HepG2 (cell line): ENCODE results near the gene COG1. TPM values are rescaled to one million over a fixed set of nuclear protein-coding genes. Genes with fewer than 3 reads are reported as not detected.

Experiments
- AGO2 ChIP-seq: fragments of 200-400 bp; formaldehyde crosslinking; optimal IDR thresholded peaks from 2 replicates; pipeline ENCODE3; 2017; ENCODE audit warnings: mild to moderate bottlenecking, low read depth, low read length, moderate library complexity
- ATF7-NPFF ChIP-seq: sonication (generic); formaldehyde crosslinking; IDR thresholded peaks from 2 replicates; pipeline ENCODE4 v1.8.1; 2023; ENCODE audit warnings: mild to moderate bottlenecking, low read depth, missing genetic modification reagents, moderate library complexity
- E2F2 ChIP-seq: sonication (generic); formaldehyde crosslinking; IDR thresholded peaks from 2 replicates; pipeline ENCODE4 v1.4.0; 2020; ENCODE audit warnings: missing genetic modification reagents, borderline replicate concordance
- GFI1 ChIP-seq: sonication (generic); formaldehyde crosslinking; IDR thresholded peaks from 2 replicates; pipeline ENCODE4 v1.5.0; 2020; ENCODE audit warnings: missing genetic modification reagents, mild to moderate bottlenecking, borderline replicate concordance
- GPN1 ChIP-seq: sonication (generic); formaldehyde crosslinking; IDR thresholded peaks from 2 replicates; pipeline ENCODE4 v1.5.1; 2020; ENCODE audit warnings: missing genetic modification reagents, borderline replicate concordance
- HDAC1 ChIP-seq: sonication (generic); formaldehyde crosslinking; IDR thresholded peaks from 2 replicates; pipeline ENCODE4 v1.5.1; 2020; ENCODE audit warnings: mild to moderate bottlenecking, missing genetic modification reagents
- HOXA7 ChIP-seq: sonication (generic); formaldehyde crosslinking; IDR thresholded peaks from 2 replicates; pipeline ENCODE4 v1.8.1; 2022; ENCODE audit warnings: mild to moderate bottlenecking, missing genetic modification reagents, moderate library complexity
- MAZ ChIP-seq, 2 experiments: sonication (generic) in 1 of 2; formaldehyde crosslinking in 1 of 2; IDR thresholded peaks; 2 replicates each; pipeline versions ENCODE4 v1.5.0 to v1.6.1; 2012 to 2020; ENCODE audit warnings: low read depth in 2 of 2, mild to moderate bottlenecking in 2 of 2, borderline replicate concordance in 1 of 2, improper control_type of control experiment in 1 of 2, low read length in 1 of 2, missing genetic modification reagents in 1 of 2, moderate library complexity in 1 of 2
- NFKBIZ ChIP-seq: IDR thresholded peaks from 2 replicates; pipeline ENCODE4 v1.6.1; 2018; ENCODE audit warnings: missing genetic modification reagents, missing compliant biosample characterization
- PAX8 ChIP-seq: sonication (generic); formaldehyde crosslinking; IDR thresholded peaks from 2 replicates; pipeline ENCODE4 v1.8.0; 2022; ENCODE audit warnings: mild to moderate bottlenecking, missing genetic modification reagents, borderline replicate concordance
- PPARG ChIP-seq: conservative IDR thresholded peaks from 2 replicates; pipeline ENCODE4 v1.6.1; 2016; ENCODE audit warnings: missing biosample characterization, missing genetic modification reagents
- RAD21 ChIP-seq: fragments of 450-650 bp; formaldehyde crosslinking; IDR thresholded peaks from 2 replicates; pipeline ENCODE4 v1.5.0; 2020; ENCODE audit warnings: mild to moderate bottlenecking
- REXO4 ChIP-seq: sonication (generic); formaldehyde crosslinking; IDR thresholded peaks from 2 replicates; pipeline ENCODE4 v1.8.0; 2022; ENCODE audit warnings: missing genetic modification reagents, mild to moderate bottlenecking, borderline replicate concordance
- RFXAP ChIP-seq: sonication (generic); formaldehyde crosslinking; IDR thresholded peaks from 2 replicates; pipeline ENCODE4 v1.4.0; 2020; ENCODE audit warnings: missing genetic modification reagents, borderline replicate concordance
- SNRNP70 ChIP-seq: fragments of 200-400 bp; formaldehyde crosslinking; IDR thresholded peaks from 2 replicates; pipeline ENCODE4 v1.6.1; 2017; ENCODE audit warnings: mild to moderate bottlenecking, low read depth, low read length, moderate library complexity
- ZBTB37 ChIP-seq: sonication (generic); formaldehyde crosslinking; IDR thresholded peaks from 2 replicates; pipeline ENCODE4 v1.4.0; 2020; ENCODE audit warnings: mild to moderate bottlenecking, missing genetic modification reagents
- ZNF224 ChIP-seq: sonication (generic); formaldehyde crosslinking; IDR thresholded peaks from 2 replicates; pipeline ENCODE4 v1.5.0; 2020; ENCODE audit warnings: mild to moderate bottlenecking, missing genetic modification reagents
- ZNF296 ChIP-seq: sonication (generic); formaldehyde crosslinking; conservative IDR thresholded peaks from 2 replicates; pipeline ENCODE4 v1.5.0; 2020; ENCODE audit warnings: mild to moderate bottlenecking, missing genetic modification reagents
- ZNF510 ChIP-seq: sonication (generic); formaldehyde crosslinking; IDR thresholded peaks from 2 replicates; pipeline ENCODE4 v1.4.0; 2020; ENCODE audit warnings: low read depth, mild to moderate bottlenecking, missing genetic modification reagents
- ZNF567 ChIP-seq: sonication (generic); formaldehyde crosslinking; IDR thresholded peaks from 2 replicates; pipeline ENCODE4 v1.8.1; 2023; ENCODE audit warnings: mild to moderate bottlenecking, missing genetic modification reagents, borderline replicate concordance
- ZNF616 ChIP-seq: sonication (generic); formaldehyde crosslinking; IDR thresholded peaks from 2 replicates; pipeline ENCODE4 v1.5.0; 2020; ENCODE audit warnings: low read depth, mild to moderate bottlenecking, missing genetic modification reagents
- ZNF816 ChIP-seq: sonication (generic); formaldehyde crosslinking; IDR thresholded peaks from 2 replicates; pipeline ENCODE4 v1.8.0; 2022; ENCODE audit warnings: missing genetic modification reagents, mild to moderate bottlenecking, borderline replicate concordance
- polyA plus RNA-seq, 8 experiments: library from polyadenylated mRNA; depleted of rRNA in 3 of 8; stranded (reverse) in 7 of 8; unstranded in 1 of 8; fragments of >200 nt; fragmentation: Illumina TruSeq in 4 of 8; extraction: Trizol in 4 of 8; gene quantifications; 2 replicates each; pipeline versions ENCODE4 v1.2.1 to v1.2.3, GENCODE V29; 2011 to 2016; ENCODE audit warnings: low read depth in 4 of 8, missing spikeins in 1 of 8, mixed read lengths in 1 of 8; ENCODE audit not compliant: insufficient read depth in 1 of 8
- total RNA-seq, 5 experiments: library from RNA; depleted of rRNA; stranded (reverse); fragments of >200 nt; fragmentation: Illumina TruSeq; extraction: Trizol; gene quantifications; 2 replicates each; pipeline ENCODE4 v1.2.3, GENCODE V29; 2016; ENCODE audit warnings: low read depth in 1 of 5
- TF ChIP-seq, protein P1 (sequence below): sonication (generic); formaldehyde crosslinking; IDR thresholded peaks from 2 replicates; pipeline ENCODE4 v1.4.0; 2020; ENCODE audit warnings: missing genetic modification reagents
- TF ChIP-seq, protein P2 (sequence below): IDR thresholded peaks from 2 replicates; pipeline ENCODE4 v1.6.1; 2016

Gene COG1
- total and polyA plus RNA-seq, 2 of the 13 experiments (the other 11 are each of a cell fraction or from before 2014, with no cell fraction given) = 36.6 to 39.7 TPM

- no peak for TF ChIP-seq GFI1 (CRISPR knock-in tag)
- peak; percentile 88; the same call in 1 of the 2 replicates for TF ChIP-seq REXO4
- TF ChIP-seq PAX8 (CRISPR knock-in tag) = no peak
- TF ChIP-seq, protein P1, sequence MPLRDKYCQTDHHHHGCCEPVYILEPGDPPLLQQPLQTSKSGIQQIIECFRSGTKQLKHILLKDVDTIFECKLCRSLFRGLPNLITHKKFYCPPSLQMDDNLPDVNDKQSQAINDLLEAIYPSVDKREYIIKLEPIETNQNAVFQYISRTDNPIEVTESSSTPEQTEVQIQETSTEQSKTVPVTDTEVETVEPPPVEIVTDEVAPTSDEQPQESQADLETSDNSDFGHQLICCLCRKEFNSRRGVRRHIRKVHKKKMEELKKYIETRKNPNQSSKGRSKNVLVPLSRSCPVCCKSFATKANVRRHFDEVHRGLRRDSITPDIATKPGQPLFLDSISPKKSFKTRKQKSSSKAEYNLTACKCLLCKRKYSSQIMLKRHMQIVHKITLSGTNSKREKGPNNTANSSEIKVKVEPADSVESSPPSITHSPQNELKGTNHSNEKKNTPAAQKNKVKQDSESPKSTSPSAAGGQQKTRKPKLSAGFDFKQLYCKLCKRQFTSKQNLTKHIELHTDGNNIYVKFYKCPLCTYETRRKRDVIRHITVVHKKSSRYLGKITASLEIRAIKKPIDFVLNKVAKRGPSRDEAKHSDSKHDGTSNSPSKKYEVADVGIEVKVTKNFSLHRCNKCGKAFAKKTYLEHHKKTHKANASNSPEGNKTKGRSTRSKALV = peak; percentile 16; the same call in 1 of the 2 replicates
- TF ChIP-seq NFKBIZ (CRISPR knock-in tag) = 0 out of 2 replicates have a peak, but pooled peaks have one; percentile 30
- TF ChIP-seq ZNF510 = no peak
- TF ChIP-seq ZNF816 = 0 out of 2 replicates have a peak, but pooled peaks have one; percentile 9
- TF ChIP-seq PPARG (CRISPR knock-in tag) = no peak; the same call in 1 of the 2 replicates
- TF ChIP-seq RAD21 (CRISPR knock-in tag) = peak; percentile 57; the same call in 1 of the 2 replicates
- 0 out of 2 replicates have a peak, but pooled peaks have one; percentile 51 for TF ChIP-seq ZNF616
- no peak for TF ChIP-seq ATF7-NPFF (CRISPR knock-in tag)
- TF ChIP-seq ZNF567 (CRISPR knock-in tag) = 0 out of 2 replicates have a peak, but pooled peaks have one; percentile 38
- TF ChIP-seq AGO2 = peak; percentile 79
- TF ChIP-seq RFXAP (CRISPR knock-in tag) = no peak
- TF ChIP-seq, protein P2, sequence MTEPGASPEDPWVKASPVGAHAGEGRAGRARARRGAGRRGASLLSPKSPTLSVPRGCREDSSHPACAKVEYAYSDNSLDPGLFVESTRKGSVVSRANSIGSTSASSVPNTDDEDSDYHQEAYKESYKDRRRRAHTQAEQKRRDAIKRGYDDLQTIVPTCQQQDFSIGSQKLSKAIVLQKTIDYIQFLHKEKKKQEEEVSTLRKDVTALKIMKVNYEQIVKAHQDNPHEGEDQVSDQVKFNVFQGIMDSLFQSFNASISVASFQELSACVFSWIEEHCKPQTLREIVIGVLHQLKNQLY = no peak
- TF ChIP-seq HOXA7 (CRISPR knock-in tag) = no peak
- no peak for TF ChIP-seq E2F2 (CRISPR knock-in tag)
- no peak for TF ChIP-seq GPN1 (CRISPR knock-in tag)
- TF ChIP-seq MAZ (IDR thresholded peaks at IDR 0.05; ENCODE audit: borderline replicate concordance, low read depth, low read length) = peak; percentile 77; the same call in 1 of the 2 replicates
- TF ChIP-seq MAZ (CRISPR knock-in tag; IDR thresholded peaks at IDR 0.05; ENCODE audit: low read depth) = peak; percentile 15
- TF ChIP-seq SNRNP70 = no peak
- TF ChIP-seq HDAC1 (CRISPR knock-in tag) = peak; percentile 83
- no peak for TF ChIP-seq ZBTB37 (CRISPR knock-in tag)
- TF ChIP-seq ZNF224 (CRISPR knock-in tag) = no peak
- TF ChIP-seq ZNF296 (CRISPR knock-in tag) = peak; percentile 15; the same call in 1 of the 2 replicates
Measured at GRCh38 chr17:73192894-73193701, at the start of gene COG1 (continued).
